ENCODE data around the gene NXPH4. TPM values are rescaled to one million over a fixed set of nuclear protein-coding genes. Genes with fewer than 3 reads are reported as not detected.

NXPH4 gene
- total RNA-seq (not detected), polyA plus RNA-seq (not detected)

DNA sequence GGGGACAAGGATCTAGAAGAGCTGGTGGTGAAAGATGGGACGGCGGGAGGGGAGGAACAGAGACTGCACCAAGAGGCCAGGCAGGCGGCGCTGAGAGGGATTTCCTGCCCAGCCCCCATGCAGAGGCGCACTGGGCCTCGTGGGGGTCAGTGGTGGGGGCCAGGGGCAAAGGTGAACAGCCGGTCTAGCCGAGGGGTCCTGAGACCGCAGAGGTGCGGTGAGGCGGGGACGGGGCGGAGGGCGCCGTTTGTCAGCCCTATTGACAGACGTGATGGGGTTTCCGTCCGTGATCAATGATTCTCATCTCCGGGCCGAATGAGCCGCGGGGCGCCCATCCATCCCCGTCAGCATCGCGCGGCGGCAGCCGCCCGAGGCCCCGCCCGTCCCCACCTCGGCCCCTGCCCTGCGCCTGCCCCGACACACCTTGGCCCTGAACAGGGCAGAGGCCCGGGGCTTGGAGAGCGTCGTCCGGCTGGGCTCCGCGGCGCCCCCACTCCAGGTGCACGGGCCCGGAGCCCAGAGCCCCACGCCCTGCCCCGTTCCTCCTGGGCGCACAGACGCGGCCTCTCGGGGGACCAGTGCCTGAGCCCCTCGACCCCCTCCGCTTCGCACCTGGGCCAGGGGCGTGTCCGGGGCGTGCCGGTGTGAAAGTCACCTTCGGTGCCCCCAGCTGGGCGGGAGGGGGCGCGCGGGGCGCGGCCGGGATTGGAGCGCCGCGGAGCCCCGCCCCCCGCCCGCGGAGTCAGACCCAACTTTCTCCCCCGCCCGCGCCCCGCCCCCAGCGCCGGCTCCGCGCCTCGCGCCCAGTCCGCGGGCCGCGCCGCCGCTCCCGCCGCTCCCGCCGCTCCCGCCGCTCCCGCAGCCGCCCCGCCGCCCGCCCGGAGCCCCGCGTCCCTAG lies at the start of gene NXPH4:
TSS of gene NXPH4 (plus strand) at position 781 of the 898 bp plus-strand sequence. CDS start 176 bp downstream, outside the sequence.
- H3K27ac Mint-ChIP-seq = peak within 1 kb of the TSS in 6 of 7 donors; percentile 13 to 86 (median 37)
- CTCF ChIA-PET (ENCODE audit: partially characterized antibody) = interaction anchor here (2.8 to 10.8 kb wide), 3 partner anchors 12 to 48 kb away, joined by 11 to 415 read pairs (median 157); partner anchors contain the start of gene SHMT2
- peak within 1 kb of the TSS in 1 of 2 donors; percentile 41 for H3K4me3 ChIP-seq (ENCODE audit: low read length in 2 of 2)

DNA sequence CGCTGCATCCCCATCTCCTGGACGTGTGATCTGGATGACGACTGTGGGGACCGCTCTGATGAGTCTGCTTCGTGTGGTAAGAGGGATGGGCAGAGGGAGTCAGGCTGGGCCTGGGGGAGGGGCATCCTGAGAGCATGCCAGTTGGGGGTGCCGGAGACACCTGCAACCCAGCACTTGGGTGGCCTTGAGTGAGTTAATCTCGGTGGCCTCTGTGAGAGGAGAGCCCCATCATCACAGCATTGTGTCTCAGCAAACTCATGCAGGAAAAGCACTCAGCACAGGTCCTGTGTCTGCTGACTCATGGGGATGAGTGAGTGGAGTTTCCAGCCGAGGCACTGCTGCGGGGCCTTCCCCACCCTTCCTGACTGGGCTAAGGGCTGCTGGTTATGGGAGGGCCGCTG lies 49.6 kb upstream of the NXPH4 start:
- no peaks in the 10 kb centered on the region for H3K27me3 ChIP-seq (ENCODE audit: insufficient read depth, low read length)
- H3K27ac ChIP-seq (ENCODE audit: low read depth, low read length) = no peak overlapping the region
- H3K9me3 ChIP-seq (ENCODE audit: control insufficient read depth in 1 of 2, low read length in 2 of 2) = no peaks in the 10 kb centered on the region
- Mint-ChIP-seq H3K36me3 (peaks cover 0 to 5% of the 10 kb centered on the region in 2 donors), H3K9me3 (no peaks in the 10 kb centered on the region), H3K4me3 (no peak overlapping the region), H3K4me1 (no peaks in the 10 kb centered on the region), H3K27ac (no peak overlapping the region), H3K27me3 (no peaks in the 10 kb centered on the region)
- ChIA-PET CTCF (ENCODE audit: partially characterized antibody) (interaction anchor here (1.5 kb wide), 1 partner anchor 42 kb away, joined by 4 read pairs; no protein-coding TSS in a partner anchor), POLR2A (ENCODE audit: partially characterized antibody) (no interaction called here)
- intact Hi-C loops (cut with micrococcal nuclease) = no loop called here
- H3K4me3 ChIP-seq (ENCODE audit: low read length in 2 of 2) = no peak overlapping the region
- peak in 1 of 5 donors; percentile 19 for DNase-seq
- no peaks in the 10 kb centered on the region for H3K4me1 ChIP-seq (ENCODE audit: insufficient read depth, low read length)
- no peaks in the 10 kb centered on the region for H3K36me3 ChIP-seq (ENCODE audit: insufficient read depth, low read length)

More for the DNA sequence above, at the start of gene NXPH4:
- no peaks in the 10 kb centered on the region for H3K36me3 ChIP-seq (ENCODE audit: insufficient read depth, low read length)
- peaks cover 62% of the 10 kb centered on the region for H3K27me3 ChIP-seq (ENCODE audit: insufficient read depth, low read length)
- Mint-ChIP-seq H3K27me3 (peaks cover 50 to 58% of the 10 kb centered on the region in 2 donors), H3K9me3 (peaks cover 0 to 2% (median 0%) of the 10 kb centered on the region in 8 donors), H3K4me3 (peak within 1 kb of the TSS; percentile 75 to 92 (median 84)), H3K36me3 (no peaks in the 10 kb centered on the region), H3K4me1 (peaks cover 35 to 68% (median 37%) of the 10 kb centered on the region in 4 donors)
- POLR2A ChIA-PET (ENCODE audit: partially characterized antibody) = interaction anchor here (1.0 to 8.0 kb wide), 2 partner anchors 8 to 25 kb away, joined by 3 to 86 read pairs; no protein-coding TSS in a partner anchor
- DNase-seq = peak in 2 of 5 donors; percentile 21 to 58
- intact Hi-C loops (cut with micrococcal nuclease) = no loop called here
- no peaks in the 10 kb centered on the region for H3K9me3 ChIP-seq (ENCODE audit: control insufficient read depth in 1 of 2, low read length in 2 of 2)
- peaks cover 45% of the 10 kb centered on the region for H3K4me1 ChIP-seq (ENCODE audit: insufficient read depth, low read length)
- no peak within 1 kb of the TSS for H3K27ac ChIP-seq (ENCODE audit: low read depth, low read length)

DNA sequence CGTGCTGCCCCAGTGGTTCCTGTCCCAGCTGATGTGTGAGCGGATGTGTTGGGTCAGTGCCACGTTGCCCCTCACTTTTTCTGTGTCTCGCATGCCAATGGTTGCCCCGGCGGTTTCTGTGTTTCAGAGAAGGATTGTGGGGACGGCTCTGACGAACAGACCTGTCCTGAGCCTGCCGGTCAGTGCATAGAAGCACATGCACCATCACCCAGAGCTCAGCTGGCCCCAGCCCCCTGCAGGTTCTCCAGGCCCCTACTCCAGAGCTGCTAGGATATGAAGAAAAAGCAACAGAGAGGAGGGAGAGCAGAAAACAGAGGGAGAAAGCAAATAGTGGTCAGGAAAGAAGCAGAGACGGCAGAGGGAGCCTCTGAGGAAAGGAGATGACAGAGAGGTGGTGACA lies 48.5 kb upstream of the NXPH4 start:
- DNase-seq = no peak
- Histone ChIP-seq H3K36me3 (ENCODE audit: insufficient read depth, low read length) (no peaks in the 10 kb centered on the region), H3K4me3 (ENCODE audit: low read length in 2 of 2) (no peak overlapping the region), H3K27ac (ENCODE audit: low read depth, low read length) (no peak overlapping the region), H3K27me3 (ENCODE audit: insufficient read depth, low read length) (no peaks in the 10 kb centered on the region), H3K4me1 (ENCODE audit: insufficient read depth, low read length) (no peaks in the 10 kb centered on the region), H3K9me3 (ENCODE audit: control insufficient read depth in 1 of 2, low read length in 2 of 2) (no peaks in the 10 kb centered on the region)
- no peak overlapping the region for H3K4me3 Mint-ChIP-seq
- peaks cover 0 to 3% (median 0%) of the 10 kb centered on the region in 4 donors for H3K4me1 Mint-ChIP-seq
- no peak overlapping the region for H3K27ac Mint-ChIP-seq
- CTCF ChIA-PET (ENCODE audit: partially characterized antibody) = no interaction called here
- H3K27me3 Mint-ChIP-seq = no peaks in the 10 kb centered on the region
- intact Hi-C loops (cut with micrococcal nuclease) = no loop called here
- no peaks in the 10 kb centered on the region for H3K9me3 Mint-ChIP-seq
- H3K36me3 Mint-ChIP-seq = peaks cover 0 to under 1% of the 10 kb centered on the region in 2 donors
- POLR2A ChIA-PET (ENCODE audit: partially characterized antibody) = interaction anchor here (1.5 kb wide), 1 partner anchor 56 kb away, joined by 3 read pairs; no protein-coding TSS in a partner anchor

DNA sequence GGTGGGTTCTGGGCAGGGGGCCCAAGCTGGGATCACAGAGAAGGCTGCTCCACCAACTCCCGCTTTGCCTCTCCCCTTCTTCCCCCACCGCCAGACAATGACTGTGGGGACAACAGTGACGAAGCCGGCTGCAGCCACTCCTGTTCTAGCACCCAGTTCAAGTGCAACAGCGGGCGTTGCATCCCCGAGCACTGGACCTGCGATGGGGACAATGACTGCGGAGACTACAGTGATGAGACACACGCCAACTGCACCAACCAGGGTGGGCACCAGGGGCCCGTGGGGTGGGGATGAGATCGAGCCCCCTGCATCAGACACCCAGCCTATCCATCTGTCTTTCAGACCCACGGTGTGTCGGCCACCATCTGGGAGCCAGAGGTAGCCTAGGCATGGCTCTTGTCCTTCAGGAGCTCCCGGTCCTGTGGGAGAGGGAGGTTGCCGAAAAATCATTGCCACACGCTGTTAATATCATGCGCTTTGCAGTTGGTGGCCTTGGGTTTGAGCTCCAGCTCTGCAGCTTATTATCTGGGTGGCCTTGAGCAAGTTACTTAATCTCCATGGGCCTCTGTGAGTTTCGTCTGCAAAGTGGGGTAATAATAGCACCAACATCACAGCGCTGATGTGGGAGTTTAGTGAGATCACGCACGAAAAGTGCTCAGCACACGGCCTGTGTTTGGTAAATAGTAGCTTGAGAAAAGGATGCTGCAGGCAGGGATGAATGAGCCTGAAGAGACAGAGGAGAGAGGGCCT lies 47.4 kb upstream of the NXPH4 start:
- DNase-seq = no peak
- no peaks in the 10 kb centered on the region for H3K9me3 ChIP-seq (ENCODE audit: control insufficient read depth in 1 of 2, low read length in 2 of 2)
- no peaks in the 10 kb centered on the region for H3K36me3 ChIP-seq (ENCODE audit: insufficient read depth, low read length)
- Mint-ChIP-seq H3K27ac (peak overlapping the region in 1 of 7 donors; percentile 62), H3K9me3 (no peaks in the 10 kb centered on the region), H3K36me3 (no peaks in the 10 kb centered on the region), H3K4me3 (no peak overlapping the region), H3K4me1 (peaks cover 0 to 5% (median 0%) of the 10 kb centered on the region in 4 donors), H3K27me3 (no peaks in the 10 kb centered on the region)
- no peaks in the 10 kb centered on the region for H3K4me1 ChIP-seq (ENCODE audit: insufficient read depth, low read length)
- CTCF ChIA-PET (ENCODE audit: partially characterized antibody) = interaction anchor here (6.0 to 8.3 kb wide), 2 partner anchors 15 to 44 kb away, joined by 49 to 131 read pairs; partner anchors contain the start of gene LRP1
- intact Hi-C loops (cut with micrococcal nuclease) = no loop called here
- H3K27me3 ChIP-seq (ENCODE audit: insufficient read depth, low read length) = no peaks in the 10 kb centered on the region
- POLR2A ChIA-PET (ENCODE audit: partially characterized antibody) = interaction anchor here (1.5 kb wide), 1 partner anchor 57 kb away, joined by 3 read pairs; no protein-coding TSS in a partner anchor
- H3K4me3 ChIP-seq (ENCODE audit: low read length in 2 of 2) = no peak overlapping the region
- H3K27ac ChIP-seq (ENCODE audit: low read depth, low read length) = no peak overlapping the region

DNA sequence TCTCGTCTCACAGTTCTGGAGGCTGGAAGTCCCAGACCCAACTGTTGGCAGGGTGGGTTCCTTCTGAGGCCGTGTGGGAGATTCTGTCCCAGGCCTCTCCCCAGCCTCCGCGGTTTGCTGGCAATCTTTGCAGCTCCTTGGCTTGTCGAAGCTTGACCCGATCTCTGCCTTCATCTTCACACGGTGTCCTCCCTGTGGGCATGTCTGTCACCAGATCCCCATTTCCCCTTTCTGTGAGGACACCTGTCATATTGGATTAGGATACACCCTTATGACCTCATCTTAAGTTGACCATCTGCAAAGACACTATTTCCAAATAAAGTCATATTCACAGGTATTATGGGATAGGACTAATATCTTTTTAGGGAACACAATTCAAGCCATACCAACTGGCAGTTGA lies 46.6 kb upstream of the NXPH4 start:
- no peak overlapping the region for H3K27ac ChIP-seq (ENCODE audit: low read depth, low read length)
- H3K36me3 Mint-ChIP-seq = no peaks in the 10 kb centered on the region
- peaks cover 0 to 5% (median 0%) of the 10 kb centered on the region in 4 donors for H3K4me1 Mint-ChIP-seq
- ChIA-PET CTCF (ENCODE audit: partially characterized antibody) (interaction anchor here (6.0 to 8.3 kb wide), 2 partner anchors 14 to 45 kb away, joined by 49 to 131 read pairs; partner anchors contain the start of gene LRP1), POLR2A (ENCODE audit: partially characterized antibody) (no interaction called here)
- H3K4me3 ChIP-seq (ENCODE audit: low read length in 2 of 2) = no peak overlapping the region
- no peaks in the 10 kb centered on the region for H3K4me1 ChIP-seq (ENCODE audit: insufficient read depth, low read length)
- no peaks in the 10 kb centered on the region for H3K9me3 ChIP-seq (ENCODE audit: control insufficient read depth in 1 of 2, low read length in 2 of 2)
- DNase-seq = no peak
- no peak overlapping the region for H3K4me3 Mint-ChIP-seq
- intact Hi-C loops (cut with micrococcal nuclease) = no loop called here
- no peaks in the 10 kb centered on the region for H3K36me3 ChIP-seq (ENCODE audit: insufficient read depth, low read length)
- H3K27me3 Mint-ChIP-seq = no peaks in the 10 kb centered on the region
- no peaks in the 10 kb centered on the region for H3K27me3 ChIP-seq (ENCODE audit: insufficient read depth, low read length)
- H3K27ac Mint-ChIP-seq = peak overlapping the region in 1 of 7 donors; percentile 39
- H3K9me3 Mint-ChIP-seq = no peaks in the 10 kb centered on the region

DNA sequence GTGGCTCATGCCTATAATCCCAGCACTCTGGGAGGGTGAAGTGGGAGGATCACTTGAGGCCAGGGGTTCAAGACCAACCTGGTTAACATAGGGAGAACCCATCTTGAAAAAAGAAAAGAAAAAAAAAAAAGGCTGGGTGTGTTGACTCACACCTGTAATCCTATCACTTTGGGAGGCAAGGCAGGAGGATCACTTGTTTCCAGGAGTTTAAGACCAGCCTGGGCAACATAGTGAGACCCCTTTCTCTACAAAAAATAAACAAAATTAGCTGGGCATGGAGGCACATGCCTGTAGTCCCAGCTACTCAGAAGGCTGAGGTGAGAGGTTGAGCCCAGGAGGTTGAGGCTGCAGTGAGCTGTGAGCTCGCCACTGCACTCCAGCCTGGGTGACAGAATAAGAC lies 46.2 kb upstream of the NXPH4 start:
- H3K36me3 ChIP-seq (ENCODE audit: insufficient read depth, low read length) = no peaks in the 10 kb centered on the region
- H3K4me3 ChIP-seq (ENCODE audit: low read length in 2 of 2) = no peak overlapping the region
- DNase-seq = peak in 1 of 5 donors; percentile 8
- intact Hi-C loops (cut with micrococcal nuclease) = no loop called here
- CTCF ChIA-PET (ENCODE audit: partially characterized antibody) = interaction anchor here (0.7 to 8.3 kb wide), 3 partner anchors 14 to 1530 kb away, joined by 3 to 131 read pairs (median 49); partner anchors contain the start of gene LRP1
- no peaks in the 10 kb centered on the region for H3K9me3 Mint-ChIP-seq
- peak overlapping the region in 1 of 7 donors; percentile 39 for H3K27ac Mint-ChIP-seq
- no peak overlapping the region for H3K4me3 Mint-ChIP-seq
- H3K36me3 Mint-ChIP-seq = no peaks in the 10 kb centered on the region
- POLR2A ChIA-PET (ENCODE audit: partially characterized antibody) = no interaction called here
- H3K27ac ChIP-seq (ENCODE audit: low read depth, low read length) = no peak overlapping the region
- no peaks in the 10 kb centered on the region for H3K4me1 ChIP-seq (ENCODE audit: insufficient read depth, low read length)
- H3K27me3 ChIP-seq (ENCODE audit: insufficient read depth, low read length) = no peaks in the 10 kb centered on the region
- peaks cover 0 to 5% (median 0%) of the 10 kb centered on the region in 4 donors for H3K4me1 Mint-ChIP-seq
- no peaks in the 10 kb centered on the region for H3K9me3 ChIP-seq (ENCODE audit: control insufficient read depth in 1 of 2, low read length in 2 of 2)
- no peaks in the 10 kb centered on the region for H3K27me3 Mint-ChIP-seq
